Islet precursor cell (in vitro differentiated cells): ENCODE results near the gene PLEKHD1.
"Not testable (repeated sequence)": the region's sequence is repeated elsewhere in the genome, so short reads cannot be mapped to it uniquely, and the experiment has no call there.

Source experiments
- DNase-seq: peaks from one replicate; pipeline ENCODE4 v3.0.0-alpha.2; 2018

The PLEKHD1 gene

GRCh38 chr14:69481815-69482568 is 2.5 kb upstream of the PLEKHD1 start:
- no peak for DNase-seq

GRCh38 chr14:69483765-69484443 is 624 bp upstream of the PLEKHD1 start:
- peak; percentile 73 for DNase-seq

GRCh38 chr14:69485315-69485660 is 760 bp downstream of the PLEKHD1 start:
- DNase-seq = no peak

GRCh38 chr14:69485701-69486100 is 1.2 kb downstream of the PLEKHD1 start:
- DNase-seq = no peak

GRCh38 chr14:69487226-69487625 is 2.7 kb downstream of the PLEKHD1 start:
- no peak for DNase-seq

- DNase-seq = no peak
Measured at GRCh38 chr14:69487771-69488170, 3.2 kb downstream of the PLEKHD1 start.

- DNase-seq = peak; percentile 7
Measured at GRCh38 chr14:69489495-69489894, 5.0 kb downstream of the PLEKHD1 start.

- DNase-seq = no peak
Measured at GRCh38 chr14:69490219-69490918, 5.8 kb downstream of the PLEKHD1 start.

- no peak for DNase-seq
Measured at GRCh38 chr14:69491193-69491592, 6.7 kb downstream of the PLEKHD1 start.

- DNase-seq = no peak
Measured at GRCh38 chr14:69493038-69493437, 8.5 kb downstream of the PLEKHD1 start.

GRCh38 chr14:69493791-69494190 is 9.3 kb downstream of the PLEKHD1 start:
- no peak for DNase-seq

GRCh38 chr14:69495341-69495921 is 10.9 kb downstream of the PLEKHD1 start:
- no peak for DNase-seq

- not testable (repeated sequence) for DNase-seq
Measured at GRCh38 chr14:69497866-69498265, 13.3 kb downstream of the PLEKHD1 start.

GRCh38 chr14:69498286-69498685 is 13.8 kb downstream of the PLEKHD1 start:
- not testable (repeated sequence) for DNase-seq

GRCh38 chr14:69499436-69499835 is 14.9 kb downstream of the PLEKHD1 start:
- DNase-seq = no peak

GRCh38 chr14:69500096-69500495 is 15.6 kb downstream of the PLEKHD1 start:
- no peak for DNase-seq

- DNase-seq = no peak
Measured at GRCh38 chr14:69500736-69501135, 16.2 kb downstream of the PLEKHD1 start.

GRCh38 chr14:69501423-69501838 is 16.9 kb downstream of the PLEKHD1 start:
- DNase-seq = peak; percentile 45

GRCh38 chr14:69504775-69505174 is 20.2 kb downstream of the PLEKHD1 start:
- DNase-seq = no peak

- no peak for DNase-seq
Measured at GRCh38 chr14:69505338-69506240, 21.1 kb downstream of the PLEKHD1 start.

GRCh38 chr14:69506241-69506595 is 21.7 kb downstream of the PLEKHD1 start:
- DNase-seq = peak; percentile 12

GRCh38 chr14:69518289-69519101 is 34.0 kb downstream of the PLEKHD1 start:
- no peak for DNase-seq
